ENCODE data around the gene RAP1GDS1.
"Not testable (repeated sequence)": the region's sequence is repeated elsewhere in the genome, so short reads cannot be mapped to it uniquely, and the experiment has no call there.

RAP1GDS1 gene

DNA sequence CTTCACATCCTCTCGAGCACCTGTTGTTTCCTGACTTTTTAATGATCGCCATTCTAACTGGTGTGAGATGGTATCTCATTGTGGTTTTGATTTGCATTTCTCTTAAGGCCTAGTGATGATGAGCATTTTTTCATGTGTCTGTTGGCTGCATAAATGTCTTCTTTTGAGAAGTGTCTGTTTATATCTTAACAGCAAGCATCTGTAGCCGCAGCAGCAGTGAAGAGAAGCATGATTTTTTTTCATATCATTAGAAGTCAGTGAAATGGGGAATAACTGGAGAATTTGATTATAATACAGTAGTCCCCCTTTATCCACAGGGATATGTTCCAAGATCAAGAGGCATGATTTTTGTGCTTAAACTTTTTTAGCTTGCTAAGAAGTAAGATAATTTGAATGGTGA lies 27.5 kb downstream of the RAP1GDS1 start:
- not testable (repeated sequence) for DNase-seq

DNA sequence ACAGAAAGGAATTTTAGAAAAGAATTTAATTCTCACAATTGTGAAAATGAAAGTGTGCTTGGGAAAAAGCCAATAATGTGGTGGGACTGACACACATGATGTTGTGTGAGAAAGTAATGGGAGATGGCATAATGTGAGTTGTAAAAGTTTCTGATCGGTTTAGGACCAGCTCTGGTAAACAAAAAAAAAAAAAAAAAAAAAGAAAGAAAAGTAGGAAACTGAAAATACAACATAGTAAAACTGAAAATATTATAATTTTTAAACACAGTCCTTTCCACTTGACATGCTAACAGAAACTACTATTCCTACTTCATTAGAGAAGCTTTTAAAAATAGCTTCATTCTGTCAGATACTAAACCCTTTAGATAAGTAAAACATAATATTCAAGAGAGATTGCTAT lies 28.2 kb downstream of the RAP1GDS1 start:
- no peak for DNase-seq

GRCh38 chr4:98290511-98290910 lies 29.3 kb downstream of the RAP1GDS1 start:
- no peak for DNase-seq

GRCh38 chr4:98293104-98293887 lies 32.1 kb downstream of the RAP1GDS1 start:
- DNase-seq: no peak

DNA sequence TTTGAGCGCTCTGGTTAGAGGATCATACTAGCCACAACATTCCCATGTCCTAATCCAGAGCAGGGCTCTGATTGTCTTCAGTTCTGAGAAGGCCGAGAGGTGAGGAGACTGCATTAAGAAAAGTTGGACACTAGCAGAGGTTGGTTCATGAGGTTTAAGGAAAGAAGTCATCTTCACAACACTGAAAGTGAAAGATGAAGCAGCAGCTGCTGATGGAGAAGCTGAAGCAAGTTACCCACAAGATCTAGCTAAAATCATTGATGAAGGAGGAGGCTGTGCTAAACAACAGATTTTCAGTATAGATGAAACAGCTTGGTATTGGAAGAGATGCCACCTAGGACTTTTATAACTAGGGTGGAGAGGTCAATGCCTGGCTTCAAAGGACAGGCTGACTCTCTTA lies 36.8 kb downstream of the RAP1GDS1 start:
- DNase-seq: no peak

DNA sequence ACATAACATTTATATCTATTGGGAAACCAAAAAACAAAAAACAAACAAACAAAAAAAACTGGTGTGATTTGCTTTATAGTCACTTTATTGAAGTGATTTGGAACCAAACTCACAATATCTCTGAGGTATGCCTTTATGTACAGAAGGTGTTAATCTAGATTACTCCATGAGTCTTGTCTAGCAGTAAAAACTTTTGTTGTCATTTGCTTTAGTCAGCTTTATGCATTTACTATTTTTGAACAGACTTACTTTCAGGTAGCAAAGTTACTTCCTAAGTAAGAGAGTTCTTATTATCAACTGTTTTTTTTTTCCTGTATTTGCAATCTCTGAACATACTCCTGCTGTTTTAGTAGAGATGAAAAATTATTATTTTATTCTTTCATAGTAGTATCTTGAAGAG lies 39.5 kb downstream of the RAP1GDS1 start:
- DNase-seq: no peak

- DNase-seq: no peak
These were observed 44.4 kb downstream of the RAP1GDS1 start for GRCh38 chr4:98305576-98305975.

- DNase-seq: no peak
These were observed 49.7 kb downstream of the RAP1GDS1 start for GRCh38 chr4:98310867-98311266.

DNA sequence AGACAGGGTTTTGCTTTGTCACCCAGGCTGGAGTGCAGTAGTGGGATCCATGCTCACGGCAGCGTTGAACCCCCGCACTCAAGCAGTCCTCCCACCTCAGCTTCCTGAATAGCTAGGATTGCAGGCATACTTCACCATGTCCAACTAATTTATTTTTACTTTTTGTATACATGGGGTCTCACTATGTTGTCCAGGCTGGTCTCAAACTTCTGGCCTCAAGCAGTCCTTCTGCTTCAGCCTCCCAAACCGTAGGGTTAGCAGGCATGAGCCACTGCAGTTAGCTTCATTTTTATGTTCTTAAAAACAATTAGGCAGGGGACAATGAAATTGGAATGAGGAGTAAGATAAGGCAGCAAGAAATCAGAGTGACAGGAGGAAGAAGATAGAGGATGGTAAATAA lies 50.5 kb downstream of the RAP1GDS1 start:
- DNase-seq: no peak

- no peak for DNase-seq
These were observed 53.8 kb downstream of the RAP1GDS1 start for GRCh38 chr4:98314791-98315565.

DNA sequence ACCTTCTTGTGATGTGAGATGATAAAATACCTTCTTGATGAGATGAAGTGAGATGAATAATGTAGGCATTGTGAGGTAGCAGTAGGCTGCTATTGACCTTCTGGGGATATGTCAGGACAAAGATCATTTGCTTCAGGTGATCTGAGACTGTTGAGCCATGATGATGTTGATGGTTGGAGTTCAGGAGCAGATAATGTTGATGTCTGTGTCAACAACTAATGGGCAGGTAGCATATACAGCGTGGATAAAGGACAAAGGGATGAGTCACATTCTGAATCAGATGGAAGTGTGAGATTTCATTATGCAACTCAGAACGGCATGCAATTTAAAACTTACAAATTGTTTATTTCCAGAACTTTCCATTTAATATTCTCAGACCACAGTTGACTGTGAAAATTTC lies 57.3 kb downstream of the RAP1GDS1 start:
- no peak for DNase-seq

- DNase-seq: no peak
These were observed 57.8 kb downstream of the RAP1GDS1 start for GRCh38 chr4:98319021-98319420.

DNA sequence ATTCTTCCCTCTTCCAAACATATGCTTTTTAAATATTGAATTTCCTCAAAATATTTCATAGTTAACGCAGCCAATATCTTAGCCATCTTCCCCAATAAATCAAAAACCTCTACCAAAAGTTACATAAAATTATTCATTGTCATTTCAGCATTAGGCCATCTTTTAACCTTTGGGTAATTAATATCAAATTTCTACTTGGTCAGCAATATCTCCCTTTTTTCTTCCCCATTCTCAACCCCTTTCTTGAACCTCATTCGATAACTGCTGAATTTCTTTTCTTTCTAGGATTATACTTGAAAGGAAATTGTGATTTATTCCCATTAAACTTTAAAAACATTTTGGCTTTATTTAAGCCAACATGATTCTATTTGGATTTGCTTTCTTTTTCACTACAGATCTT lies 65.0 kb downstream of the RAP1GDS1 start:
- no peak for DNase-seq

GRCh38 chr4:98327694-98328093 lies 66.5 kb downstream of the RAP1GDS1 start:
- DNase-seq: no peak

DNA sequence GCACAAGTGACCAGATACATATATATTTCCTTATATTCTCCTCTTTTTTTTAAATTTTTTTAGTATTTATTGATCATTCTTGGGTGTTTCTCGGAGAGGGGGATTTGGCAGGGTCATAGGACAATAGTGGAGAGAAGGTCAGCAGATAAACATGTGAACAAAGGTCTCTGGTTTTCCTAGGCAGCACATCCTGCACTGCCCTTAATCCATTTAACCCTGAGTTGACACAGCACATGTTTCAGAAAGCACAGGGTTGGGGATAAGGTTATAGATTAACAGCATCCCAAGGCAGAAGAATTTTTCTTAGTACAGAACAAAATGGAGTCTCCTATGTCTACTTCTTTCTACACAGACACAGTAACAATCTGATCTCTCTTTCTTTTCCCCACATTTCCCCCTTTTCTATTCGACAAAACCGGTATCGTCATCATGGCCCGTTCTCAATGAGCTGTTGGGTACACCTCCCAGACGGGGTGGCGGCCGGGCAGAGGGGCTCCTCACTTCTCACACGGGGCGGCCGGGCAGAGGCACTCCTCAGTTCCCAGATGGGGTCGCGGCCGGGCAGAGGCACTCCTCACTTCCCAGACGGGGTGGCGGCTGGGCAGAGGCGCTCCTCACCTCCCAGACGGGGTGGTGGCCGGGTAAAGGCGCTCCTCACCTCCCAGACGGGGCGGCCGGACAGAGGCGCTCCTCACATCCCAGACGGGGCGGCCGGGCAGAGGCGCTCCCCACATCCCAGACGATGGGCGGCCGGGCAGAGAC lies 68.9 kb downstream of the RAP1GDS1 start:
- not testable (repeated sequence) for DNase-seq

- DNase-seq: no peak
These were observed 70.8 kb downstream of the RAP1GDS1 start for GRCh38 chr4:98332017-98332416.

DNA sequence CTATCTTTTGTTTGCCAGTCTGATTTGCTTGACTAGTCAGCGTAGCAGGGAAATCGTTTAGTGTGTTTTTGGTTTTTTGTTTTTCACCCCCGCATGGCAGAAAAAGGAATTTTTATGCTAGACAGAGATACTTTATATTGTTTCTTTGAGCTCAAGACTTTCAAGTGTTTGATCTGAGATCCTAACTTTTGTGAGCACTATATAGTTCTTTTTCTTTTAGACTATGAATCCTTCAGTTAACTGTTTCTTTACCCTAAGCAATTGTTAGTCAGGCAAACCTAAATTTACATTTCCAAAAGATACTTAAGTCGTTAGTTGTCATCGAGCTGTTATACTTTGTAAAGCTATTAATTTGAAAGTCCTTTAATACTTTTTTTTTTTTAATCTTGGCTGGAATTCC lies 73.3 kb downstream of the RAP1GDS1 start:
- no peak for DNase-seq

- no peak for DNase-seq
These were observed 77.7 kb downstream of the RAP1GDS1 start for GRCh38 chr4:98338761-98339438.

DNA sequence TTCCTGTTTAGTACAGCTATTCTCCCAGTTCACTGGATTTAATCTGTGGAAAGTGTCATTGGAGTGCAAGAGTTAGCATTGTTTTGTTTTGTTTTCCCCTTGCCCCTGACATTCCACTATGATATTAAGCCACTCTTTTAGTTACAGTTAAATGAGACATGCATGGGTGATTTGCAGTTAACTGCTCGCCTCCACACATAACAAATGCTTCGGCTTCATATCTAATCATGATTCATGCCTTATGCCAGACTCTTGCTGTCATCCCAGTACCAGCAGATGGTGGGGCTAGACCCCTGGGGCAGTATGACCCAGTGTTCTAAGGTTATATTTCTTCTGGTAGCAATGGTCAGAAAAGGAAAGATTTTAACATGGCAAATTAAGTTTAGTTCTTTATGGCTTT lies 80.1 kb downstream of the RAP1GDS1 start:
- DNase-seq: no peak

GRCh38 chr4:98343626-98344025 lies 82.4 kb downstream of the RAP1GDS1 start:
- no peak for DNase-seq

DNA sequence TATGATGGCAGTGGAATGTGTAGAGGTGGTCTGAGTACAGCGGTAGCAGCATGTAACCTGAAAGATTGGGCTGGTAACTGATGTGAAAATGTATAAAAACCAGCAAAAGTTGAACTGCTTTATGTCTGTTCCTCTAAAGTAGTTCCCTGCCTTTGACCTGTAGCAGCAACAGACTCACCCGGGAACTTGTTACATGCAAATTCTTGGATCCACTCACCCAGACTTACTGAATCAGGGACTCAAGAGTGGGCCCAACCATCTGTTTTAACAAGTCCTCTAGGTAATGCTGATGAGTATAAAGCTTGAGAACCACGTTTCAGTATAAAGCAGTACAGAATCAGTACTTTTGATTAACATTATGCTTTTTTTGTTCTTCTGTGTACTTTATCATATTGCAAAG lies 84.7 kb downstream of the RAP1GDS1 start:
- DNase-seq: no peak

DNA sequence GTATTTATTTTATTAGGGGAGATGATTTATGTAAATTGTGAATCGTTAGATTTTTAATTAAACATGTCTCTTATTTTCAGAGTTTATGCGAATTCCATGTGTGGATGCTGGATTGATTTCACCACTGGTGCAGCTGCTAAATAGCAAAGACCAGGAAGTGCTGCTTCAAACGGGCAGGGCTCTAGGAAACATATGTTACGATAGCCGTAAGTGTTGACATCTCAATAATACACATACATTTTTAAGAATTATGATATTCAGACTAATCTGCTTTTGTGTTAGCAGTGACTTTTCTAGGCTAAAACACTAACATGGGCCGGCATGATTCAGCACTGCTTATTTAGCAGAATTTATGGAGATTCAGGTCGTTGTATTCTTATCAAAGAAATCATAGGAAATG lies 91.2 kb downstream of the RAP1GDS1 start:
- DNase-seq: no peak

- no peak for DNase-seq
These were observed 91.8 kb downstream of the RAP1GDS1 start for GRCh38 chr4:98352940-98353339.

All from T-helper 9 cell (primary cell).